DND-41 (cell line): Measurements from ENCODE around the gene TRIM31.
"Not testable (repeated sequence)": the region's sequence is repeated elsewhere in the genome, so short reads cannot be mapped to it uniquely, and the experiment has no call there.

Source experiments
- ATAC-seq: fragments of 200-7000 bp; cut with Tn5 transposase; 3 replicates; pipeline ENCODE4 v1.9.1; 2021; ENCODE audit warnings: low read depth; ENCODE audit not compliant: insufficient read depth
- DNase-seq: peaks from one replicate; pipeline ENCODE4 v3.0.0-alpha.2; 2020
- H2AFZ ChIP-seq: 2 replicates; pipeline ENCODE4 v1.6.0; 2012; ENCODE audit warnings: low read depth, low read length
- H3K27ac ChIP-seq: 2 replicates; pipeline ENCODE4 v1.5.1; 2012; ENCODE audit warnings: low read length, inconsistent platforms
- H3K27me3 ChIP-seq: fragments of 200-600 bp; sonication (generic); 2 replicates; pipeline ENCODE4 v1.6.0; 2012; ENCODE audit warnings: low read length, mild to moderate bottlenecking, inconsistent platforms; ENCODE audit not compliant: insufficient read depth, poor library complexity
- H3K36me3 ChIP-seq: 2 replicates; pipeline ENCODE4 v1.5.1; 2012; ENCODE audit warnings: low read length, inconsistent platforms; ENCODE audit not compliant: insufficient read depth
- H3K4me1 ChIP-seq: 2 replicates; pipeline ENCODE4 v1.5.1; 2012; ENCODE audit warnings: mild to moderate bottlenecking, low read length; ENCODE audit not compliant: insufficient read depth
- H3K4me2 ChIP-seq: 2 replicates; pipeline ENCODE4 v1.6.0; 2012; ENCODE audit warnings: mild to moderate bottlenecking, moderate library complexity, low read length, inconsistent platforms; ENCODE audit not compliant: insufficient read depth
- H3K4me3 ChIP-seq, 2 experiments: fragments of 200-600 bp in 1 of 2; shearing (Covaris generic) in 1 of 2; 2 replicates each; pipeline ENCODE4 v1.5.1; 2012 to 2016; ENCODE audit warnings: inconsistent platforms in 2 of 2, low read length in 2 of 2, mild to moderate bottlenecking in 2 of 2, low read depth in 1 of 2, moderate library complexity in 1 of 2
- H3K79me2 ChIP-seq: 2 replicates; pipeline ENCODE4 v1.6.0; 2012; ENCODE audit warnings: low read length, inconsistent platforms; ENCODE audit not compliant: insufficient read depth
- H3K9ac ChIP-seq: 2 replicates; pipeline ENCODE4 v1.6.0; 2012; ENCODE audit warnings: low read depth, mild to moderate bottlenecking, inconsistent platforms, low read length, moderate library complexity
- H3K9me3 ChIP-seq: 2 replicates; pipeline ENCODE4 v1.5.1; 2012; ENCODE audit warnings: low read length, moderate library complexity, mild to moderate bottlenecking, inconsistent platforms; ENCODE audit not compliant: insufficient read depth, severe bottlenecking
- H4K20me1 ChIP-seq: 2 replicates; pipeline ENCODE4 v1.6.0; 2012; ENCODE audit warnings: low read length; ENCODE audit not compliant: insufficient read depth
- CTCF ChIP-seq: IDR thresholded peaks from 2 replicates; pipeline ENCODE4 v1.5.1; 2012; ENCODE audit warnings: borderline replicate concordance, low read length, moderate library complexity, mild to moderate bottlenecking; ENCODE audit not compliant: poor library complexity, severe bottlenecking; ENCODE audit errors: extremely low read depth
- EZH2 ChIP-seq: IDR thresholded peaks from 3 replicates; pipeline ENCODE4 v1.6.1; 2012; ENCODE audit warnings: borderline replicate concordance, low read depth, mild to moderate bottlenecking, moderate library complexity, low read length, inconsistent platforms; ENCODE audit not compliant: severe bottlenecking

Gene TRIM31

GRCh38 chr6:30145818-30146217 is 32.9 kb upstream of the TRIM31 start:
- no peak overlapping the region for H3K9ac ChIP-seq
- no peak for DNase-seq
- no peak overlapping the region for H2AFZ ChIP-seq
- H3K9me3 ChIP-seq = no peaks in the 10 kb centered on the region
- no peaks in the 10 kb centered on the region for H3K4me1 ChIP-seq
- no peaks in the 10 kb centered on the region for H3K79me2 ChIP-seq
- no peaks in the 10 kb centered on the region for H4K20me1 ChIP-seq
- H3K4me2 ChIP-seq = no peak overlapping the region
- no peaks in the 10 kb centered on the region for H3K36me3 ChIP-seq
- no peak overlapping the region for H3K27ac ChIP-seq
- no peak for TF ChIP-seq EZH2
- no peak for TF ChIP-seq CTCF
- ATAC-seq = no peak
- no peak overlapping the region for H3K4me3 ChIP-seq
- H3K27me3 ChIP-seq = peaks cover 45% of the 10 kb centered on the region

GRCh38 chr6:30144811-30145210 is 31.9 kb upstream of the TRIM31 start:
- Histone ChIP-seq H3K4me3 (no peak overlapping the region), H3K4me1 (no peaks in the 10 kb centered on the region), H3K9me3 (no peaks in the 10 kb centered on the region), H3K4me2 (no peak overlapping the region), H4K20me1 (no peaks in the 10 kb centered on the region), H2AFZ (no peak overlapping the region), H3K27ac (no peak overlapping the region), H3K27me3 (peaks cover 41% of the 10 kb centered on the region), H3K36me3 (no peaks in the 10 kb centered on the region), H3K9ac (no peak overlapping the region), H3K79me2 (no peaks in the 10 kb centered on the region)
- ATAC-seq = no peak
- TF ChIP-seq EZH2 (no peak), CTCF (no peak)
- no peak for DNase-seq

GRCh38 chr6:30143780-30144179 is 30.9 kb upstream of the TRIM31 start:
- Histone ChIP-seq H3K9ac (no peak overlapping the region), H2AFZ (no peak overlapping the region), H3K4me2 (no peak overlapping the region), H4K20me1 (no peaks in the 10 kb centered on the region), H3K79me2 (no peaks in the 10 kb centered on the region), H3K27ac (no peak overlapping the region), H3K4me1 (no peaks in the 10 kb centered on the region), H3K27me3 (peaks cover 37% of the 10 kb centered on the region), H3K4me3 (no peak overlapping the region), H3K36me3 (no peaks in the 10 kb centered on the region), H3K9me3 (no peaks in the 10 kb centered on the region)
- no peak for DNase-seq
- ATAC-seq = no peak
- TF ChIP-seq CTCF (no peak), EZH2 (no peak)

GRCh38 chr6:30142665-30143064 is 29.8 kb upstream of the TRIM31 start:
- TF ChIP-seq CTCF (no peak), EZH2 (no peak)
- no peak overlapping the region for H2AFZ ChIP-seq

GRCh38 chr6:30140240-30140639 is 27.4 kb upstream of the TRIM31 start:
- not testable (repeated sequence) for H3K9me3 ChIP-seq, DNase-seq, H3K4me3 ChIP-seq, H3K79me2 ChIP-seq, H3K36me3 ChIP-seq, H4K20me1 ChIP-seq, H3K4me1 ChIP-seq, H3K27ac ChIP-seq, H2AFZ ChIP-seq, H3K4me2 ChIP-seq, ATAC-seq, H3K9ac ChIP-seq
- H3K27me3 ChIP-seq = peaks cover 42% of the 10 kb centered on the region

More at GRCh38 chr6:30142665-30143064, 29.8 kb upstream of the TRIM31 start:
- H3K27ac ChIP-seq = no peak overlapping the region
- no peaks in the 10 kb centered on the region for H4K20me1 ChIP-seq
- H3K27me3 ChIP-seq = peaks cover 29% of the 10 kb centered on the region
- H3K79me2 ChIP-seq = no peaks in the 10 kb centered on the region
- no peak overlapping the region for H3K4me3 ChIP-seq
- DNase-seq (no peak), ATAC-seq (no peak)
- no peak overlapping the region for H3K4me2 ChIP-seq
- no peaks in the 10 kb centered on the region for H3K9me3 ChIP-seq
- no peaks in the 10 kb centered on the region for H3K36me3 ChIP-seq
- H3K4me1 ChIP-seq = no peaks in the 10 kb centered on the region
- H3K9ac ChIP-seq = no peak overlapping the region
